ENCODE data around the gene STARD3. TPM values are rescaled to one million over a fixed set of nuclear protein-coding genes. Genes with fewer than 3 reads are reported as not detected.
"Not testable (repeated sequence)": the region's sequence is repeated elsewhere in the genome, so short reads cannot be mapped to it uniquely, and the experiment has no call there.

STARD3 gene
- total and polyA plus RNA-seq, 4 experiments from 2014 or later, result 42.2 to 110 (median 73.8) TPM

DNA sequence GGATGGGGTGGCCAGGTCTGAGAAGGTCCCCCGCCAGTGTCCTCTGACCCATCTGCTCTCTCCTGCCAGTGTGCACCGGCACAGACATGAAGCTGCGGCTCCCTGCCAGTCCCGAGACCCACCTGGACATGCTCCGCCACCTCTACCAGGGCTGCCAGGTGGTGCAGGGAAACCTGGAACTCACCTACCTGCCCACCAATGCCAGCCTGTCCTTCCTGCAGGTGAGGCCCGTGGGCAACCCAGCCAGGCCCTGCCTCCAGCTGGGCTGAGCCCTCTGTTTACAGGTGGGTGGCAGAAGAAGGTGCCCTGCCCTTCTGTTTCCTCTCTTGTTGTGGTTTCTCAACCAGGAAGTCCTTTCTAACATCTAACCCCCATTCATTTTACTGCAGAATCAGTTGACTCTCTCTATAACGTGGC lies 70.0 kb downstream of the STARD3 start:
- DNase-seq, result peak in 4 of 5 donors; percentile 24 to 36 (median 32)
- H3K27me3 Mint-ChIP-seq, result peaks cover 0 to 4% of the 10 kb centered on the region in 2 donors
- peak overlapping the region; percentile 25 to 81 (median 62) for H3K27ac Mint-ChIP-seq
- H3K9me3 Mint-ChIP-seq, result no peaks in the 10 kb centered on the region
- Histone ChIP-seq H3K27me3 (ENCODE audit: insufficient read depth, low read length) (no peaks in the 10 kb centered on the region), H3K27ac (ENCODE audit: low read depth, low read length) (no peak overlapping the region), H3K9me3 (ENCODE audit: control insufficient read depth in 1 of 2, low read length in 2 of 2) (no peaks in the 10 kb centered on the region), H3K36me3 (ENCODE audit: insufficient read depth, low read length) (no peaks in the 10 kb centered on the region), H3K4me3 (ENCODE audit: low read length in 2 of 2) (no peak overlapping the region), H3K4me1 (ENCODE audit: insufficient read depth, low read length) (peaks cover 20% of the 10 kb centered on the region)
- no peaks in the 10 kb centered on the region for H3K36me3 Mint-ChIP-seq
- intact Hi-C loops (cut with micrococcal nuclease), result no loop called here
- POLR2A ChIA-PET (ENCODE audit: partially characterized antibody), result interaction anchor here (1.9 kb wide), 1 partner anchor 23 kb away, joined by 10 read pairs; the partner anchor contains the start of gene MIEN1
- peak overlapping the region in 7 of 8 donors; percentile 14 to 80 (median 40) for H3K4me3 Mint-ChIP-seq
- CTCF ChIA-PET (ENCODE audit: partially characterized antibody), result interaction anchor here (1.3 to 1.4 kb wide), 2 partner anchors 24 to 52 kb away, joined by 4 read pairs; no protein-coding TSS in a partner anchor
- H3K4me1 Mint-ChIP-seq, result peaks cover 8 to 35% (median 18%) of the 10 kb centered on the region in 4 donors

DNA sequence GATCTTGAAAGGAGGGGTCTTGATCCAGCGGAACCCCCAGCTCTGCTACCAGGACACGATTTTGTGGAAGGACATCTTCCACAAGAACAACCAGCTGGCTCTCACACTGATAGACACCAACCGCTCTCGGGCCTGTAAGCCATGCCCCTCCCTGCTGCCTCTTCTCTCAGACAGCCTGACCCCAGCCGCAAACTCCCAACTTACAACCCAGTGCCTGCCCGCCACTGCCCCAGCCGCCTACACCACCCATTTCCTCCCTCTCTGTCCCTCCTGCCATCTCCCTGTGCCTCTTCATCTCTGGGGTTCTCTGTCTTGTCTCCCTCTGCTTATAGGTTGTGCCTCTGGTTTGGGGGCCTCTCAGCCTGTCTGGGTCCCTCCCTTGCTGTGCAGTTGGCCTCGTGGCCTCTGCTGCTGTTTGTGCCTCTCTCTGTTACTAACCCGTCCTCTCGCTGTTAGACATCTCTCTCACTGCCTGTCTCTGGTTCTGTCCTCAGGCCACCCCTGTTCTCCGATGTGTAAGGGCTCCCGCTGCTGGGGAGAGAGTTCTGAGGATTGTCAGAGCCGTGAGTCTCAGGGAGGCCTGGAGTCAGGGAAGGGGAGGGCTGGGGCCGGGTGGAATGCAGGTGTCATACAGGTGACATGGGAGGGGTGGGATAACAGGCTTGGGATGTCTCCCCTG lies 72.5 kb downstream of the STARD3 start:
- Mint-ChIP-seq H3K4me1 (peaks cover 8 to 32% (median 15%) of the 10 kb centered on the region in 4 donors), H3K4me3 (peak overlapping the region in 1 of 8 donors; percentile 29), H3K9me3 (no peaks in the 10 kb centered on the region), H3K27ac (peak overlapping the region in 3 of 7 donors; percentile 43 to 85 (median 84)), H3K36me3 (no peaks in the 10 kb centered on the region), H3K27me3 (no peaks in the 10 kb centered on the region)
- Histone ChIP-seq H3K4me1 (ENCODE audit: insufficient read depth, low read length) (peaks cover 20% of the 10 kb centered on the region), H3K27ac (ENCODE audit: low read depth, low read length) (no peak overlapping the region), H3K4me3 (ENCODE audit: low read length in 2 of 2) (no peak overlapping the region), H3K9me3 (ENCODE audit: control insufficient read depth in 1 of 2, low read length in 2 of 2) (no peaks in the 10 kb centered on the region), H3K36me3 (ENCODE audit: insufficient read depth, low read length) (no peaks in the 10 kb centered on the region), H3K27me3 (ENCODE audit: insufficient read depth, low read length) (no peaks in the 10 kb centered on the region)
- intact Hi-C loops (cut with micrococcal nuclease), result no loop called here
- DNase-seq, result no peak
- ChIA-PET CTCF (ENCODE audit: partially characterized antibody) (no interaction called here), POLR2A (ENCODE audit: partially characterized antibody) (interaction anchor here (1.1 kb wide), 1 partner anchor 21 kb away, joined by 3 read pairs; the partner anchor contains the start of gene PGAP3)

DNA sequence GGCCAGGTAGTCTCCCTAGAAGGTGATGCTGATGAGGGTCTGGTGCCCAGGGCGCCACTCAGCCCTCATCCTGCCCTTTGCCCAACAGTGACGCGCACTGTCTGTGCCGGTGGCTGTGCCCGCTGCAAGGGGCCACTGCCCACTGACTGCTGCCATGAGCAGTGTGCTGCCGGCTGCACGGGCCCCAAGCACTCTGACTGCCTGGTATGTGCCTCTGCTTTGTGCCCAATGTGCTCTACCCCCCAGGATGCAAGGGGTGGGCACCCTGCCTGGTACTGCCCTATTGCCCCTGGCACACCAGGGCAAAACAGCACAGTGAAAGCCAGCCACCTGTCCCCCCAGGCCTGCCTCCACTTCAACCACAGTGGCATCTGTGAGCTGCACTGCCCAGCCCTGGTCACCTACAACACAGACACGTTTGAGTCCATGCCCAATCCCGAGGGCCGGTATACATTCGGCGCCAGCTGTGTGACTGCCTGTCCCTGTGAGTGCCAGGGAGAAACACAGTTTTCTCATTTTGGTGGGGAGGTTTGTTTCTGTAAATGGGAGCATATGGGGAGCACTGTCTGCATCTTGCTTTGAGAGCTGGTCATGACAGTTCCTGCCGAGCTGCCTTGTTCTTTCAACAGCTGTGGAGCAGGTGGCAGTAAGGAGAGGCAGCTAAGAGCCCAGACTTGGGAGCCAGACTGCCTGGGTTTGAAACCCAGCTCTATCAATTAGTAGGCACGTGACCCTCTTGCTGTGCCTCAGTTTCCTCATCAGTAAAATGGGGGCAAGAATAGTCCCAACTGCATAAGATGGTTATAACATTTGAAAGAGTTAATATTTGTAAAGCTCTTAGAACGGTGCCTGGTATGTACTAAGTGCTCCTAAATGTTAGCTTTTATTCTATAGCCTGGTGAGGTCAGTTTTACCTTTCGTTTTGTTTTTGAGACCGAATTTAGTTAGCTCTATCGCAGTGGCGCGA lies 73.3 kb downstream of the STARD3 start:
- H3K9me3 ChIP-seq (ENCODE audit: control insufficient read depth in 1 of 2, low read length in 2 of 2), result no peaks in the 10 kb centered on the region
- Mint-ChIP-seq H3K4me1 (peaks cover 8 to 32% (median 13%) of the 10 kb centered on the region in 4 donors), H3K36me3 (no peaks in the 10 kb centered on the region), H3K27me3 (no peaks in the 10 kb centered on the region), H3K27ac (no peak overlapping the region), H3K9me3 (no peaks in the 10 kb centered on the region), H3K4me3 (no peak overlapping the region)
- no peaks in the 10 kb centered on the region for H3K27me3 ChIP-seq (ENCODE audit: insufficient read depth, low read length)
- DNase-seq, result no peak
- H3K27ac ChIP-seq (ENCODE audit: low read depth, low read length), result no peak overlapping the region
- ChIA-PET CTCF (ENCODE audit: partially characterized antibody) (interaction anchor here (0.9 to 1.4 kb wide), 3 partner anchors 19 to 88 kb away, joined by 3 to 6 read pairs (median 3); no protein-coding TSS in a partner anchor), POLR2A (ENCODE audit: partially characterized antibody) (no interaction called here)
- peaks cover 20% of the 10 kb centered on the region for H3K4me1 ChIP-seq (ENCODE audit: insufficient read depth, low read length)
- intact Hi-C loops (cut with micrococcal nuclease), result no loop called here
- no peaks in the 10 kb centered on the region for H3K36me3 ChIP-seq (ENCODE audit: insufficient read depth, low read length)
- H3K4me3 ChIP-seq (ENCODE audit: low read length in 2 of 2), result no peak overlapping the region

DNA sequence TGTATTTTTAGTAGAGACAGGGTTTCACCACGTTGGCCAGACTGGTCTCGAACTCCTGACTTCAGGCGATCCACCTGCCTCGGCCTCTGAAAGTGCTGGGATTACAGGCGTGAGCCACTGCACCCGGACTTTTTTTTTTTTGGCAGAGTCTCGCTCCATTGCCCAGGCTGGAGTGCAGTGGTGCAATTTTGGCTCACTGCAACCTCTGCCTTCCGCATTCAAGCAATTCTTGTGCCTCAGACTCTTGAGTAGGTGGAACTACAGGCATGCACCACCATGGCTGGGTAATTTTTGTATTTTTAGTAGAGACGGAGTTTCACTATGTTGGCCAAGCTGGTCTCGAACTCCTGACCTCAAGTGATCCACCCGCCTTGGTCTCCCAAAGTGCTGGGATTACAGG lies 74.1 kb downstream of the STARD3 start:
- H3K27me3 Mint-ChIP-seq; H3K27ac ChIP-seq (ENCODE audit: low read depth, low read length); H3K4me3 Mint-ChIP-seq; H3K27ac Mint-ChIP-seq; H3K36me3 ChIP-seq (ENCODE audit: insufficient read depth, low read length); intact Hi-C loops (cut with micrococcal nuclease); H3K4me3 ChIP-seq (ENCODE audit: low read length in 2 of 2); DNase-seq; H3K9me3 ChIP-seq (ENCODE audit: control insufficient read depth in 1 of 2, low read length in 2 of 2); H3K36me3 Mint-ChIP-seq; POLR2A ChIA-PET (ENCODE audit: partially characterized antibody); H3K27me3 ChIP-seq (ENCODE audit: insufficient read depth, low read length); H3K9me3 Mint-ChIP-seq: not testable (repeated sequence)
- H3K4me1 ChIP-seq (ENCODE audit: insufficient read depth, low read length), result peaks cover 20% of the 10 kb centered on the region
- CTCF ChIA-PET (ENCODE audit: partially characterized antibody), result interaction anchor here (0.9 to 1.4 kb wide), 3 partner anchors 18 to 89 kb away, joined by 3 to 6 read pairs (median 3); no protein-coding TSS in a partner anchor
- H3K4me1 Mint-ChIP-seq, result peaks cover 8 to 32% (median 13%) of the 10 kb centered on the region in 4 donors

DNA sequence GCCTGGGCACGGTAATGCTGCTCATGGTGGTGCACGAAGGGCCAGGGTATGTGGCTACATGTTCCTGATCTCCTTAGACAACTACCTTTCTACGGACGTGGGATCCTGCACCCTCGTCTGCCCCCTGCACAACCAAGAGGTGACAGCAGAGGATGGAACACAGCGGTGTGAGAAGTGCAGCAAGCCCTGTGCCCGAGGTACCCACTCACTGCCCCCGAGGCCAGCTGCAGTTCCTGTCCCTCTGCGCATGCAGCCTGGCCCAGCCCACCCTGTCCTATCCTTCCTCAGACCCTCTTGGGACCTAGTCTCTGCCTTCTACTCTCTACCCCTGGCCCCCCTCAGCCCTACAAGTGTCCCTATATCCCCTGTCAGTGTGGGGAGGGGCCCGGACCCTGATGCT lies 74.9 kb downstream of the STARD3 start:
- DNase-seq, result no peak
- intact Hi-C loops (cut with micrococcal nuclease), result no loop called here
- ChIA-PET CTCF (ENCODE audit: partially characterized antibody) (no interaction called here), POLR2A (ENCODE audit: partially characterized antibody) (no interaction called here)
- H3K27ac Mint-ChIP-seq, result no peak overlapping the region
- no peaks in the 10 kb centered on the region for H3K27me3 Mint-ChIP-seq
- Histone ChIP-seq H3K4me1 (ENCODE audit: insufficient read depth, low read length) (peaks cover 15% of the 10 kb centered on the region), H3K27ac (ENCODE audit: low read depth, low read length) (no peak overlapping the region), H3K4me3 (ENCODE audit: low read length in 2 of 2) (no peak overlapping the region), H3K27me3 (ENCODE audit: insufficient read depth, low read length) (no peaks in the 10 kb centered on the region), H3K36me3 (ENCODE audit: insufficient read depth, low read length) (no peaks in the 10 kb centered on the region), H3K9me3 (ENCODE audit: control insufficient read depth in 1 of 2, low read length in 2 of 2) (no peaks in the 10 kb centered on the region)
- no peaks in the 10 kb centered on the region for H3K36me3 Mint-ChIP-seq
- no peaks in the 10 kb centered on the region for H3K9me3 Mint-ChIP-seq
- peaks cover 6 to 25% (median 7%) of the 10 kb centered on the region in 4 donors for H3K4me1 Mint-ChIP-seq
- peak overlapping the region in 1 of 8 donors; percentile 57 for H3K4me3 Mint-ChIP-seq

Other genes with a start within 250 kb of the STARD3 start
- 10 to 100 TPM; 35.3 to 38.5 TPM for gene FBXL20, start 235.5 kb upstream of the STARD3 start, total RNA-seq
- 1 to 10 TPM; 1.5 to 4.1 TPM for gene FBXL20, start 235.5 kb upstream of the STARD3 start, polyA plus RNA-seq
- gene MED1, start 185.9 kb upstream of the STARD3 start, total RNA-seq, result 10 to 100 TPM; 59.1 to 62.3 TPM
- 10 to 100 TPM in 1 of 2 donors, 1 to 10 TPM in 1; 6.4 to 23.4 TPM for gene MED1, start 185.9 kb upstream of the STARD3 start, polyA plus RNA-seq
- 100 to 1,000 TPM; 107 to 114 TPM for gene CDK12, start 175.7 kb upstream of the STARD3 start, total RNA-seq
- 1 to 10 TPM in 1 of 2 donors, under 1 TPM in 1; 0.87 to 6.4 TPM for gene CDK12, start 175.7 kb upstream of the STARD3 start, polyA plus RNA-seq
- not detected for gene NEUROD2, start 29.2 kb upstream of the STARD3 start, total RNA-seq
- gene NEUROD2, start 29.2 kb upstream of the STARD3 start, polyA plus RNA-seq, result under 1 TPM in 1 of 2 donors, not detected in 1; 0.06 TPM
- gene PPP1R1B, start 10.2 kb upstream of the STARD3 start, total RNA-seq, result not detected
- not detected for gene PPP1R1B, start 10.2 kb upstream of the STARD3 start, polyA plus RNA-seq
- gene TCAP, start 28.2 kb downstream of the STARD3 start, total RNA-seq, result 1 to 10 TPM; 5.9 to 6.3 TPM
- gene TCAP, start 28.2 kb downstream of the STARD3 start, polyA plus RNA-seq, result under 1 TPM in 1 of 2 donors, not detected in 1; 0.14 TPM
- gene PNMT, start 31.3 kb downstream of the STARD3 start, total RNA-seq, result under 1 TPM in 1 of 2 experiments, not detected in 1; 0.55 TPM
- gene PNMT, start 31.3 kb downstream of the STARD3 start, polyA plus RNA-seq, result not detected
- gene PGAP3, start 50.9 kb downstream of the STARD3 start, total RNA-seq, result 10 to 100 TPM; 29.6 to 30.5 TPM
- gene PGAP3, start 50.9 kb downstream of the STARD3 start, polyA plus RNA-seq, result 10 to 100 TPM; 22.1 to 26.5 TPM
- 1 to 10 TPM; 4.1 to 4.5 TPM for gene ERBB2, start 62.9 kb downstream of the STARD3 start, total RNA-seq
- gene ERBB2, start 62.9 kb downstream of the STARD3 start, polyA plus RNA-seq, result under 1 TPM in 1 of 2 donors, not detected in 1; 0.55 TPM
- gene MIEN1, start 93.4 kb downstream of the STARD3 start, total RNA-seq, result 10 to 100 TPM; 35.8 TPM
- gene MIEN1, start 93.4 kb downstream of the STARD3 start, polyA plus RNA-seq, result 10 to 100 TPM; 90.8 to 96.6 TPM
- gene GRB7, start 100.8 kb downstream of the STARD3 start, total RNA-seq, result not detected
- gene GRB7, start 100.8 kb downstream of the STARD3 start, polyA plus RNA-seq, result not detected
- gene IKZF3, start 227.2 kb downstream of the STARD3 start, total RNA-seq, result 100 to 1,000 TPM; 116 to 118 TPM
- 10 to 100 TPM in 1 of 2 donors, 1 to 10 TPM in 1; 3.2 to 87.4 TPM for gene IKZF3, start 227.2 kb downstream of the STARD3 start, polyA plus RNA-seq
- 1 to 10 TPM in 1 of 2 experiments, under 1 TPM in 1; 0.35 to 1.2 TPM for gene ZPBP2, start 231.1 kb downstream of the STARD3 start, total RNA-seq
- gene ZPBP2, start 231.1 kb downstream of the STARD3 start, polyA plus RNA-seq, result under 1 TPM in 1 of 2 donors, not detected in 1; 0.25 TPM

Data from CD4-positive, alpha-beta memory T cell (primary cell).